ENCODE results near the gene CNPY2.
A peak's percentile ranks its signal among the peaks of the same experiment; 100 is the strongest.
"Not testable (repeated sequence)": the region's sequence is repeated elsewhere in the genome, so short reads cannot be mapped to it uniquely, and the experiment has no call there.

The CNPY2 gene

GRCh38 chr12:56315622-56316473 is at the start of gene CNPY2:
TSS of gene CNPY2 (minus strand) at chr12:56315988. CDS start at chr12:56315217, 771 bp downstream.
- DNase-seq: peak; percentile 98

- DNase-seq: no peak
These were observed 46.6 kb upstream of the CNPY2 start, which contains the start of gene APOF for GRCh38 chr12:56362130-56363059. TSS of gene APOF (minus strand) at chr12:56362857. CDS start at chr12:56362745, 112 bp downstream.

GRCh38 chr12:56361487-56362129 is 45.8 kb upstream of the CNPY2 start:
- DNase-seq: no peak

GRCh38 chr12:56359851-56360767 is 44.3 kb upstream of the CNPY2 start, which contains the start of gene STAT2:
TSS of gene STAT2 (minus strand) at chr12:56360107. CDS start at chr12:56356571, 3,536 bp downstream.
- DNase-seq: peak; percentile 100

- peak; percentile 34 for DNase-seq
These were observed 43.2 kb upstream of the CNPY2 start for GRCh38 chr12:56358836-56359532.

- DNase-seq: no peak
These were observed 35.5 kb upstream of the CNPY2 start for GRCh38 chr12:56351325-56351724.

GRCh38 chr12:56350662-56351061 is 34.9 kb upstream of the CNPY2 start:
- no peak for DNase-seq

GRCh38 chr12:56348776-56349175 is 33.0 kb upstream of the CNPY2 start:
- no peak for DNase-seq

- not testable (repeated sequence) for DNase-seq
These were observed 31.5 kb upstream of the CNPY2 start for GRCh38 chr12:56347255-56347654.

- DNase-seq: no peak
These were observed 30.9 kb upstream of the CNPY2 start for GRCh38 chr12:56346675-56347074.

GRCh38 chr12:56342290-56342689 is 26.5 kb upstream of the CNPY2 start:
- not testable (repeated sequence) for DNase-seq

- DNase-seq: no peak
These were observed 25.8 kb upstream of the CNPY2 start for GRCh38 chr12:56341616-56342015.

GRCh38 chr12:56339158-56339422 is 23.3 kb upstream of the CNPY2 start:
- DNase-seq: no peak

- DNase-seq: no peak
These were observed 22.7 kb upstream of the CNPY2 start, which contains the start of gene IL23A for GRCh38 chr12:56338308-56339157. TSS of gene IL23A (plus strand) at chr12:56338884. CDS start at chr12:56339045, 161 bp downstream.

- DNase-seq: no peak
These were observed 22.0 kb upstream of the CNPY2 start for GRCh38 chr12:56337753-56338251.

GRCh38 chr12:56336361-56337167 is 20.8 kb upstream of the CNPY2 start:
- no peak for DNase-seq

- DNase-seq: not testable (repeated sequence)
These were observed 19.7 kb upstream of the CNPY2 start for GRCh38 chr12:56335527-56335926.

- DNase-seq: no peak
These were observed 18.7 kb upstream of the CNPY2 start for GRCh38 chr12:56334490-56334793.

Measured in hematopoietic multipotent progenitor cell treated with erythropoietin and hydrocortisone succinate and interleukin-3 and kit ligand, for 6 days (in vitro differentiated cells).